ENCODE results near the gene NCKAP5L.
A peak's percentile ranks its signal among the peaks of the same experiment; 100 is the strongest.
"Not testable (repeated sequence)": the region's sequence is repeated elsewhere in the genome, so short reads cannot be mapped to it uniquely, and the experiment has no call there.

The NCKAP5L gene

GRCh38 chr12:49779581-49779980, 48.6 kb downstream of the NCKAP5L start:
- CTCF ChIA-PET = interaction anchor here (3.1 to 3.2 kb wide), 3 partner anchors 16 to 59 kb away, joined by 26 to 47 read pairs (median 33); no protein-coding TSS in a partner anchor
- no peak for TF ChIP-seq CTCF (IDR thresholded peaks at IDR 0.05; ENCODE audit: control extremely low read depth, extremely low read depth, low read depth, missing control alignments)
- no peak for DNase-seq (ENCODE audit: extremely low spot score)
- POLR2A ChIA-PET = no interaction called here

GRCh38 chr12:49777800-49778748, 50.1 kb downstream of the NCKAP5L start:
- peak; percentile 76 for DNase-seq (ENCODE audit: extremely low spot score)
- ChIA-PET POLR2A (no interaction called here), CTCF (interaction anchor here (0.7 to 3.2 kb wide), 47 partner anchors 8 to 435 kb away, joined by 3 to 47 read pairs (median 5); partner anchors contain the start of genes NCKAP5L and TMBIM6)
- TF ChIP-seq CTCF (IDR thresholded peaks at IDR 0.05; ENCODE audit: control extremely low read depth, extremely low read depth, low read depth, missing control alignments) = peak; percentile 86

- no peak for TF ChIP-seq CTCF (IDR thresholded peaks at IDR 0.05; ENCODE audit: control extremely low read depth, extremely low read depth, low read depth, missing control alignments)
- DNase-seq (ENCODE audit: extremely low spot score) = no peak
- ChIA-PET POLR2A (no interaction called here), CTCF (interaction anchor here (0.7 to 3.2 kb wide), 43 partner anchors 9 to 434 kb away, joined by 3 to 47 read pairs (median 5); partner anchors contain the start of genes NCKAP5L and TMBIM6)
Observed at GRCh38 chr12:49777341-49777740, 50.9 kb downstream of the NCKAP5L start.

- ChIA-PET POLR2A (no interaction called here), CTCF (interaction anchor here (1.0 to 3.2 kb wide), 31 partner anchors 8 to 419 kb away, joined by 3 to 47 read pairs (median 7); partner anchors contain the start of genes NCKAP5L and TMBIM6)
- TF ChIP-seq CTCF (IDR thresholded peaks at IDR 0.05; ENCODE audit: control extremely low read depth, extremely low read depth, low read depth, missing control alignments) = no peak
- DNase-seq (ENCODE audit: extremely low spot score) = peak; percentile 33
Observed at GRCh38 chr12:49776858-49777257, 51.4 kb downstream of the NCKAP5L start.

GRCh38 chr12:49776413-49776812, 51.8 kb downstream of the NCKAP5L start:
- ChIA-PET POLR2A (no interaction called here), CTCF (interaction anchor here (1.5 to 3.2 kb wide), 9 partner anchors 8 to 278 kb away, joined by 5 to 47 read pairs (median 22); partner anchors contain the start of gene NCKAP5L)
- TF ChIP-seq CTCF (IDR thresholded peaks at IDR 0.05; ENCODE audit: control extremely low read depth, extremely low read depth, low read depth, missing control alignments) = peak; percentile 79
- peak; percentile 78 for DNase-seq (ENCODE audit: extremely low spot score)

- CTCF ChIA-PET = interaction anchor here (1.0 to 4.0 kb wide), 3 partner anchors 10 to 32 kb away, joined by 4 to 23 read pairs (median 4); partner anchors contain the start of gene TMBIM6
- POLR2A ChIA-PET; DNase-seq (ENCODE audit: extremely low spot score): not testable (repeated sequence)
Observed at GRCh38 chr12:49773102-49773501, 55.1 kb downstream of the NCKAP5L start.
